Activated B cell treated with CpG ODN at 0.5 μM for 24 hours (primary cell): ENCODE measurements around the gene DSCAML1. TPM values are rescaled to one million over a fixed set of nuclear protein-coding genes. Genes with fewer than 3 reads are reported as not detected.

ENCODE experiments used
- ATAC-seq: fragments of 200-7000 bp; cut with Tn5 transposase; one replicate; pipeline ENCODE4 v1.10.0; 2021; ENCODE audit warnings: low read depth, mild to moderate bottlenecking, moderate library complexity
- CTCF ChIA-PET: fragments of 350-600 bp; sonication (Branson Sonifier 250); formaldehyde crosslinking; loops from one replicate; lab custom pipeline; 2021; ENCODE audit warnings: antibody characterized with exemption; lab: Charles Lee
- POLR2A ChIA-PET: fragments of 350-600 bp; sonication (Branson Sonifier 250); formaldehyde crosslinking; loops from one replicate; lab custom pipeline; 2021; ENCODE audit warnings: antibody characterized with exemption; lab: Charles Lee
- DNase-seq: peaks from one replicate; pipeline ENCODE4 v3.0.0; 2022
- H3K27ac Mint-ChIP-seq: one replicate; pipeline ENCODE4 v1.8.0; 2020; ENCODE audit warnings: mixed read lengths
- H3K27me3 Mint-ChIP-seq: one replicate; pipeline ENCODE4 v1.8.0; 2021; ENCODE audit warnings: mixed read lengths
- H3K36me3 Mint-ChIP-seq: one replicate; pipeline ENCODE4 v1.8.0; 2021; ENCODE audit warnings: low read depth, mixed read lengths
- H3K4me1 Mint-ChIP-seq: one replicate; pipeline ENCODE4 v1.8.0; 2021; ENCODE audit warnings: mixed read lengths
- H3K4me3 Mint-ChIP-seq: one replicate; pipeline ENCODE4 v1.8.0; 2020; ENCODE audit warnings: mild to moderate bottlenecking, mixed read lengths
- H3K9me3 Mint-ChIP-seq: one replicate; pipeline ENCODE4 v1.8.0; 2020; ENCODE audit warnings: mixed read lengths
- CTCF ChIP-seq: fragments of 200-600 bp; IDR thresholded peaks from one replicate; pipeline ENCODE4 v1.8.0; 2022; ENCODE audit warnings: antibody characterized with exemption, mild to moderate bottlenecking
- intact Hi-C: fragments of 100-400 bp; cut with micrococcal nuclease; formaldehyde crosslinking; loops from one replicate; pipeline ENCODE4 v1.15.1; 2024
- total RNA-seq: library from RNA; stranded (reverse); gene quantifications from 2 replicates; pipeline ENCODE4 v1.2.3, GENCODE V29; 2022

Gene DSCAML1
- total RNA-seq, 1 donor from 2014 or later = 3.6 TPM

- intact Hi-C loops = no loop called here
- TF ChIP-seq CTCF = no peak
- ATAC-seq (no peak), DNase-seq (no peak)
- peaks cover 7% of the 10 kb centered on the region for H3K27me3 Mint-ChIP-seq
- H3K4me3 Mint-ChIP-seq = no peak overlapping the region
- no peaks in the 10 kb centered on the region for H3K4me1 Mint-ChIP-seq
- H3K27ac Mint-ChIP-seq = no peak overlapping the region
- no peaks in the 10 kb centered on the region for H3K9me3 Mint-ChIP-seq
- H3K36me3 Mint-ChIP-seq = no peaks in the 10 kb centered on the region
- CTCF ChIA-PET = no interaction called here
- POLR2A ChIA-PET = no interaction called here
Measured at GRCh38 chr11:117545706-117546105, 251.3 kb downstream of the DSCAML1 start.

- H3K36me3 Mint-ChIP-seq = no peaks in the 10 kb centered on the region
- intact Hi-C loops = no loop called here
- H3K4me1 Mint-ChIP-seq = no peaks in the 10 kb centered on the region
- H3K27me3 Mint-ChIP-seq = peaks cover 2% of the 10 kb centered on the region
- TF ChIP-seq CTCF = no peak
- H3K9me3 Mint-ChIP-seq = no peaks in the 10 kb centered on the region
- DNase-seq (no peak), ATAC-seq (no peak)
- ChIA-PET CTCF (no interaction called here), POLR2A (no interaction called here)
- no peak overlapping the region for H3K27ac Mint-ChIP-seq
- H3K4me3 Mint-ChIP-seq = no peak overlapping the region
Measured at GRCh38 chr11:117544130-117544800, 252.8 kb downstream of the DSCAML1 start.

- H3K9me3 Mint-ChIP-seq = no peaks in the 10 kb centered on the region
- H3K27ac Mint-ChIP-seq = no peak overlapping the region
- H3K27me3 Mint-ChIP-seq = peaks cover 8% of the 10 kb centered on the region
- H3K4me3 Mint-ChIP-seq = no peak overlapping the region
- ATAC-seq (no peak), DNase-seq (no peak)
- POLR2A ChIA-PET = no interaction called here
- no peaks in the 10 kb centered on the region for H3K4me1 Mint-ChIP-seq
- no peak for TF ChIP-seq CTCF
- no peaks in the 10 kb centered on the region for H3K36me3 Mint-ChIP-seq
- intact Hi-C loops = no loop called here
- CTCF ChIA-PET = no interaction called here
Measured at GRCh38 chr11:117541211-117541610, 255.8 kb downstream of the DSCAML1 start.

- POLR2A ChIA-PET = no interaction called here
- peaks cover 17% of the 10 kb centered on the region for H3K27me3 Mint-ChIP-seq
Measured at GRCh38 chr11:117538263-117539135, 258.5 kb downstream of the DSCAML1 start.

More at GRCh38 chr11:117538263-117539135, 258.5 kb downstream of the DSCAML1 start:
- no peak for TF ChIP-seq CTCF
- no peak overlapping the region for H3K4me3 Mint-ChIP-seq
- H3K9me3 Mint-ChIP-seq = no peaks in the 10 kb centered on the region
- no peaks in the 10 kb centered on the region for H3K36me3 Mint-ChIP-seq
- no peaks in the 10 kb centered on the region for H3K4me1 Mint-ChIP-seq
- no peak overlapping the region for H3K27ac Mint-ChIP-seq
- DNase-seq (no peak), ATAC-seq (no peak)
- intact Hi-C loops = no loop called here
- CTCF ChIA-PET = no interaction called here
